HEK293 (cell line): ENCODE data around the gene ARHGAP35.

Experiments
- GLI2 ChIP-seq: fragments of 450-650 bp; formaldehyde crosslinking; IDR thresholded peaks from 2 replicates; pipeline ENCODE4; 2017; ENCODE audit warnings: missing biosample characterization, missing genetic modification characterization, low read depth, borderline replicate concordance
- GLIS2 ChIP-seq: fragments of 450-650 bp; formaldehyde crosslinking; IDR thresholded peaks from 2 replicates; pipeline ENCODE4 v1.5.1; 2016; ENCODE audit warnings: missing biosample characterization, missing genetic modification characterization
- HOXC10 ChIP-seq: sonication (generic); formaldehyde crosslinking; IDR thresholded peaks from 2 replicates; pipeline ENCODE4 v1.8.1; 2023; ENCODE audit warnings: mild to moderate bottlenecking, missing genetic modification reagents
- SETDB1 ChIP-seq: IDR thresholded peaks from one replicate; pipeline ENCODE4 v1.6.1; 2017; ENCODE audit warnings: mild to moderate bottlenecking, low read length, moderate library complexity, mixed read lengths; ENCODE audit not compliant: insufficient read length
- SP3 ChIP-seq: fragments of 450-650 bp; formaldehyde crosslinking; IDR thresholded peaks from 2 replicates; pipeline ENCODE4 v1.5.1; 2016; ENCODE audit warnings: missing biosample characterization, missing genetic modification characterization
- ZFHX2 ChIP-seq: fragments of 450-650 bp; formaldehyde crosslinking; conservative IDR thresholded peaks from 2 replicates; pipeline ENCODE4 v1.5.1; 2016; ENCODE audit warnings: missing biosample characterization, missing genetic modification characterization
- ZFP37 ChIP-seq: fragments of 450-650 bp; formaldehyde crosslinking; IDR thresholded peaks from 2 replicates; pipeline ENCODE4 v1.5.1; 2016; ENCODE audit warnings: missing biosample characterization, missing genetic modification characterization
- ZNF292 ChIP-seq: fragments of 450-650 bp; formaldehyde crosslinking; IDR thresholded peaks from 2 replicates; pipeline ENCODE4 v1.5.1; 2016; ENCODE audit warnings: low read depth, missing biosample characterization, missing genetic modification characterization, borderline replicate concordance
- ZNF341 ChIP-seq: fragments of 450-650 bp; formaldehyde crosslinking; IDR thresholded peaks from 2 replicates; pipeline ENCODE4; 2016; ENCODE audit warnings: low read depth, missing biosample characterization, missing genetic modification characterization
- ZNF48 ChIP-seq: fragments of 450-650 bp; formaldehyde crosslinking; IDR thresholded peaks from 2 replicates; pipeline ENCODE4 v1.5.1; 2016; ENCODE audit warnings: missing biosample characterization, missing genetic modification characterization
- ZNF510 ChIP-seq: fragments of 450-650 bp; formaldehyde crosslinking; IDR thresholded peaks from 2 replicates; pipeline ENCODE4 v1.5.1; 2018; ENCODE audit warnings: mild to moderate bottlenecking, missing genetic modification characterization, missing biosample characterization; ENCODE audit not compliant: insufficient replicate concordance
- ZNF530 ChIP-seq: fragments of 450-650 bp; formaldehyde crosslinking; IDR thresholded peaks from 2 replicates; pipeline ENCODE4 v1.5.1; 2016; ENCODE audit warnings: low read depth, missing biosample characterization, missing genetic modification characterization
- ZNF548 ChIP-seq: fragments of 450-650 bp; formaldehyde crosslinking; IDR thresholded peaks from 2 replicates; pipeline ENCODE4 v1.5.1; 2016; ENCODE audit warnings: missing biosample characterization, missing genetic modification characterization
- ZNF549 ChIP-seq: fragments of 450-650 bp; IDR thresholded peaks from 2 replicates; pipeline ENCODE4 v1.5.1; 2018; ENCODE audit warnings: missing biosample characterization, missing genetic modification characterization, mild to moderate bottlenecking, inconsistent platforms, moderate library complexity
- ZNF560 ChIP-seq: fragments of 450-650 bp; formaldehyde crosslinking; IDR thresholded peaks from 2 replicates; pipeline ENCODE4 v1.5.1; 2017; ENCODE audit warnings: missing biosample characterization, missing genetic modification characterization, borderline replicate concordance
- ZNF621 ChIP-seq: fragments of 450-650 bp; formaldehyde crosslinking; IDR thresholded peaks from 2 replicates; pipeline ENCODE4 v1.5.1; 2017; ENCODE audit warnings: missing biosample characterization, missing genetic modification characterization
- ZNF624 ChIP-seq: fragments of 450-650 bp; formaldehyde crosslinking; IDR thresholded peaks from 2 replicates; pipeline ENCODE4 v1.5.1; 2017; ENCODE audit warnings: missing biosample characterization, missing genetic modification characterization
- ZNF677 ChIP-seq: fragments of 450-650 bp; IDR thresholded peaks from 2 replicates; pipeline ENCODE4 v1.5.0; 2018; ENCODE audit warnings: missing biosample characterization, mild to moderate bottlenecking, missing genetic modification characterization, moderate library complexity
- ZNF843 ChIP-seq: fragments of 450-650 bp; formaldehyde crosslinking; IDR thresholded peaks from 2 replicates; pipeline ENCODE4 v1.5.1; 2016; ENCODE audit warnings: missing biosample characterization, missing genetic modification characterization
- ZXDB ChIP-seq: fragments of 450-650 bp; formaldehyde crosslinking; IDR thresholded peaks from 2 replicates; pipeline ENCODE4 v1.5.1; 2016; ENCODE audit warnings: missing biosample characterization, missing genetic modification characterization
- TF ChIP-seq, protein P1 (sequence below): fragments of 450-650 bp; formaldehyde crosslinking; IDR thresholded peaks from 2 replicates; pipeline ENCODE4 v1.5.1; 2017; ENCODE audit warnings: missing biosample characterization, missing genetic modification characterization
- TF ChIP-seq, protein P2 (sequence below): fragments of 450-650 bp; formaldehyde crosslinking; IDR thresholded peaks from 2 replicates; pipeline ENCODE4 v1.5.1; 2016; ENCODE audit warnings: missing biosample characterization, missing genetic modification characterization, borderline replicate concordance
- TF ChIP-seq, protein P3 (sequence below): fragments of 450-650 bp; formaldehyde crosslinking; IDR thresholded peaks from 2 replicates; pipeline ENCODE4 v1.5.1; 2016; ENCODE audit warnings: missing biosample characterization, missing genetic modification characterization
- TF ChIP-seq, protein P4 (sequence below): fragments of 450-650 bp; formaldehyde crosslinking; IDR thresholded peaks from 2 replicates; pipeline ENCODE4 v1.5.1; 2016; ENCODE audit warnings: missing biosample characterization, missing genetic modification characterization, low read depth
- TF ChIP-seq, protein P5 (sequence below): fragments of 450-650 bp; formaldehyde crosslinking; IDR thresholded peaks from 2 replicates; pipeline ENCODE4 v1.5.1; 2016; ENCODE audit warnings: missing biosample characterization, missing genetic modification characterization
- TF ChIP-seq, protein P6 (sequence below): sonication (generic); formaldehyde crosslinking; IDR thresholded peaks from 2 replicates; pipeline ENCODE4 v1.8.1; 2022; ENCODE audit warnings: mild to moderate bottlenecking, moderate library complexity, missing genetic modification reagents
- TF ChIP-seq, protein P7 (sequence below): fragments of 450-650 bp; formaldehyde crosslinking; IDR thresholded peaks from 2 replicates; pipeline ENCODE4 v1.5.1; 2016; ENCODE audit warnings: missing biosample characterization, missing genetic modification characterization

Gene ARHGAP35

DNA sequence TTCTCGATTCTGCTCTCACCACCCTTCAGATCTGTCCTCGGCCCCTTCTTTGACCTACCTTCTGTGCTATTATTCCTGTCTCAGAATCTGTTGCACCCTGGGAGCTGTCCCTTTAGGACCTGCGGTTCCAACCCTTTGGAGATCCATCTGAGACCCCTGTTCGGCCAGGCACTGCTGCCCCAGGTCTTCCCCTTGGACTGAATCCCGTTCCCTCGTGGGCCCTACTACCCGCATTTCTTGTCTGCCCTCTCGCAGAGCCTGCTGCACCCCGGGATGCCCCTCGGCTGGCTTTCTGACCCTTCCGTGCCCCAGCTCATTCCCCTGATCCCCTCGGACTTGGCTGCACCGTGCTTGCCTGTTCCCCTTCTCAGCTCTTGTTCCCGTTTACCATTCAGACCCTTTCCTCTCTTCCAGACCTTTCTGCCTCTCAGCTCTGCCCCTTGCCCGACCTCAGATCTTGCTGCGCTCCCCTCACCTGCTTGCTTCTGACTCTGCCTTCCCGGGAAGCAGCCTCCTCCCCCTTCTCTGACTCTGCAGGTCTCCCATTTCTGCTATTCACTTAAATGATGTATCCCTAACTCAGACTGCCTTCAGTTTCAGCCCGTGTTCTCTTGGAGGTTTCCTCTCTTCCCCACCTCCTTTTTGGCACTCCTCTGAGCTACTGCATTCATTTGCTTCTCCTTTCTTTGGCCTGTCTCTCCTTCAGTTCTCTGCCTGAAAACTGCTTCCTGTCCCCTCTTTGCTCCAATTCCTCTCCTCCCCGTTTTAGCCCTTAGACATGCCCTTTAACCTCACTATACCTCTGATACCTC, 1.1 kb downstream of the ARHGAP35 start (continued):
- no peak for TF ChIP-seq GLI2 (tag by site-specific recombination)
- TF ChIP-seq ZXDB = peak; percentile 14
- no peak for TF ChIP-seq ZNF621 (tag by site-specific recombination)
- no peak for TF ChIP-seq ZNF292 (tag by site-specific recombination)
- TF ChIP-seq HOXC10 = no peak
- TF ChIP-seq ZFP37 (tag by site-specific recombination) = peak; percentile 29
- TF ChIP-seq ZNF549 (tag by site-specific recombination) = no peak
- TF ChIP-seq ZFHX2 (tag by site-specific recombination) = no peak
- TF ChIP-seq ZNF48 (tag by site-specific recombination) = no peak
- TF ChIP-seq, protein P1, sequence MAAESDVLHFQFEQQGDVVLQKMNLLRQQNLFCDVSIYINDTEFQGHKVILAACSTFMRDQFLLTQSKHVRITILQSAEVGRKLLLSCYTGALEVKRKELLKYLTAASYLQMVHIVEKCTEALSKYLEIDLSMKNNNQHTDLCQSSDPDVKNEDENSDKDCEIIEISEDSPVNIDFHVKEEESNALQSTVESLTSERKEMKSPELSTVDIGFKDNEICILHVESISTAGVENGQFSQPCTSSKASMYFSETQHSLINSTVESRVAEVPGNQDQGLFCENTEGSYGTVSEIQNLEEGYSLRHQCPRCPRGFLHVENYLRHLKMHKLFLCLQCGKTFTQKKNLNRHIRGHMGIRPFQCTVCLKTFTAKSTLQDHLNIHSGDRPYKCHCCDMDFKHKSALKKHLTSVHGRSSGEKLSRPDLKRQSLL (tag by site-specific recombination) = no peak
- TF ChIP-seq, protein P2, sequence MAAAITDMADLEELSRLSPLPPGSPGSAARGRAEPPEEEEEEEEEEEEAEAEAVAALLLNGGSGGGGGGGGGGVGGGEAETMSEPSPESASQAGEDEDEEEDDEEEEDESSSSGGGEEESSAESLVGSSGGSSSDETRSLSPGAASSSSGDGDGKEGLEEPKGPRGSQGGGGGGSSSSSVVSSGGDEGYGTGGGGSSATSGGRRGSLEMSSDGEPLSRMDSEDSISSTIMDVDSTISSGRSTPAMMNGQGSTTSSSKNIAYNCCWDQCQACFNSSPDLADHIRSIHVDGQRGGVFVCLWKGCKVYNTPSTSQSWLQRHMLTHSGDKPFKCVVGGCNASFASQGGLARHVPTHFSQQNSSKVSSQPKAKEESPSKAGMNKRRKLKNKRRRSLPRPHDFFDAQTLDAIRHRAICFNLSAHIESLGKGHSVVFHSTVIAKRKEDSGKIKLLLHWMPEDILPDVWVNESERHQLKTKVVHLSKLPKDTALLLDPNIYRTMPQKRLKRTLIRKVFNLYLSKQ (tag by site-specific recombination) = no peak
- TF ChIP-seq, protein P3, sequence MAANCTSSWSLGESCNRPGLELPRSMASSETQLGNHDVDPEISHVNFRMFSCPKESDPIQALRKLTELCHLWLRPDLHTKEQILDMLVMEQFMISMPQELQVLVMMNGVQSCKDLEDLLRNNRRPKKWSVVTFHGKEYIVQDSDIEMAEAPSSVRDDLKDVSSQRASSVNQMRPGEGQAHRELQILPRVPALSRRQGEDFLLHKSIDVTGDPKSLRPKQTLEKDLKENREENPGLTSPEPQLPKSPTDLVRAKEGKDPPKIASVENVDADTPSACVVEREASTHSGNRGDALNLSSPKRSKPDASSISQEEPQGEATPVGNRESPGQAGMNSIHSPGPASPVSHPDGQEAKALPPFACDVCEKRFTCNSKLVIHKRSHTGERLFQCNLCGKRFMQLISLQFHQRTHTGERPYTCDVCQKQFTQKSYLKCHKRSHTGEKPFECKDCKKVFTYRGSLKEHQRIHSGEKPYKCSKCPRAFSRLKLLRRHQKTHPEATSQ (tag by site-specific recombination) = no peak
- no peak for TF ChIP-seq SETDB1
- peak; percentile 85 for TF ChIP-seq ZNF341 (tag by site-specific recombination)
- TF ChIP-seq ZNF548 = no peak
- TF ChIP-seq, protein P4, sequence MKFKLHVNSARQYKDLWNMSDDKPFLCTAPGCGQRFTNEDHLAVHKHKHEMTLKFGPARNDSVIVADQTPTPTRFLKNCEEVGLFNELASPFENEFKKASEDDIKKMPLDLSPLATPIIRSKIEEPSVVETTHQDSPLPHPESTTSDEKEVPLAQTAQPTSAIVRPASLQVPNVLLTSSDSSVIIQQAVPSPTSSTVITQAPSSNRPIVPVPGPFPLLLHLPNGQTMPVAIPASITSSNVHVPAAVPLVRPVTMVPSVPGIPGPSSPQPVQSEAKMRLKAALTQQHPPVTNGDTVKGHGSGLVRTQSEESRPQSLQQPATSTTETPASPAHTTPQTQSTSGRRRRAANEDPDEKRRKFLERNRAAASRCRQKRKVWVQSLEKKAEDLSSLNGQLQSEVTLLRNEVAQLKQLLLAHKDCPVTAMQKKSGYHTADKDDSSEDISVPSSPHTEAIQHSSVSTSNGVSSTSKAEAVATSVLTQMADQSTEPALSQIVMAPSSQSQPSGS (tag by site-specific recombination) = no peak
- TF ChIP-seq ZNF843 (tag by site-specific recombination) = no peak
- TF ChIP-seq, protein P5, sequence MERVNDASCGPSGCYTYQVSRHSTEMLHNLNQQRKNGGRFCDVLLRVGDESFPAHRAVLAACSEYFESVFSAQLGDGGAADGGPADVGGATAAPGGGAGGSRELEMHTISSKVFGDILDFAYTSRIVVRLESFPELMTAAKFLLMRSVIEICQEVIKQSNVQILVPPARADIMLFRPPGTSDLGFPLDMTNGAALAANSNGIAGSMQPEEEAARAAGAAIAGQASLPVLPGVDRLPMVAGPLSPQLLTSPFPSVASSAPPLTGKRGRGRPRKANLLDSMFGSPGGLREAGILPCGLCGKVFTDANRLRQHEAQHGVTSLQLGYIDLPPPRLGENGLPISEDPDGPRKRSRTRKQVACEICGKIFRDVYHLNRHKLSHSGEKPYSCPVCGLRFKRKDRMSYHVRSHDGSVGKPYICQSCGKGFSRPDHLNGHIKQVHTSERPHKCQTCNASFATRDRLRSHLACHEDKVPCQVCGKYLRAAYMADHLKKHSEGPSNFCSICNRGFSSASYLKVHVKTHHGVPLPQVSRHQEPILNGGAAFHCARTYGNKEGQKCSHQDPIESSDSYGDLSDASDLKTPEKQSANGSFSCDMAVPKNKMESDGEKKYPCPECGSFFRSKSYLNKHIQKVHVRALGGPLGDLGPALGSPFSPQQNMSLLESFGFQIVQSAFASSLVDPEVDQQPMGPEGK (tag by site-specific recombination) = no peak; the same call in 1 of the 2 replicates
- TF ChIP-seq, protein P6, sequence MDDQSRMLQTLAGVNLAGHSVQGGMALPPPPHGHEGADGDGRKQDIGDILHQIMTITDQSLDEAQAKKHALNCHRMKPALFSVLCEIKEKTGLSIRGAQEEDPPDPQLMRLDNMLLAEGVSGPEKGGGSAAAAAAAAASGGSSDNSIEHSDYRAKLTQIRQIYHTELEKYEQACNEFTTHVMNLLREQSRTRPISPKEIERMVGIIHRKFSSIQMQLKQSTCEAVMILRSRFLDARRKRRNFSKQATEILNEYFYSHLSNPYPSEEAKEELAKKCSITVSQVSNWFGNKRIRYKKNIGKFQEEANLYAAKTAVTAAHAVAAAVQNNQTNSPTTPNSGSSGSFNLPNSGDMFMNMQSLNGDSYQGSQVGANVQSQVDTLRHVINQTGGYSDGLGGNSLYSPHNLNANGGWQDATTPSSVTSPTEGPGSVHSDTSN (CRISPR knock-in tag) = no peak
- TF ChIP-seq SP3 (tag by site-specific recombination) = peak; percentile 19; the same call in 1 of the 2 replicates
- no peak; the same call in 1 of the 2 replicates for TF ChIP-seq GLIS2 (tag by site-specific recombination)
- TF ChIP-seq ZNF530 (tag by site-specific recombination) = no peak
- TF ChIP-seq, protein P7, sequence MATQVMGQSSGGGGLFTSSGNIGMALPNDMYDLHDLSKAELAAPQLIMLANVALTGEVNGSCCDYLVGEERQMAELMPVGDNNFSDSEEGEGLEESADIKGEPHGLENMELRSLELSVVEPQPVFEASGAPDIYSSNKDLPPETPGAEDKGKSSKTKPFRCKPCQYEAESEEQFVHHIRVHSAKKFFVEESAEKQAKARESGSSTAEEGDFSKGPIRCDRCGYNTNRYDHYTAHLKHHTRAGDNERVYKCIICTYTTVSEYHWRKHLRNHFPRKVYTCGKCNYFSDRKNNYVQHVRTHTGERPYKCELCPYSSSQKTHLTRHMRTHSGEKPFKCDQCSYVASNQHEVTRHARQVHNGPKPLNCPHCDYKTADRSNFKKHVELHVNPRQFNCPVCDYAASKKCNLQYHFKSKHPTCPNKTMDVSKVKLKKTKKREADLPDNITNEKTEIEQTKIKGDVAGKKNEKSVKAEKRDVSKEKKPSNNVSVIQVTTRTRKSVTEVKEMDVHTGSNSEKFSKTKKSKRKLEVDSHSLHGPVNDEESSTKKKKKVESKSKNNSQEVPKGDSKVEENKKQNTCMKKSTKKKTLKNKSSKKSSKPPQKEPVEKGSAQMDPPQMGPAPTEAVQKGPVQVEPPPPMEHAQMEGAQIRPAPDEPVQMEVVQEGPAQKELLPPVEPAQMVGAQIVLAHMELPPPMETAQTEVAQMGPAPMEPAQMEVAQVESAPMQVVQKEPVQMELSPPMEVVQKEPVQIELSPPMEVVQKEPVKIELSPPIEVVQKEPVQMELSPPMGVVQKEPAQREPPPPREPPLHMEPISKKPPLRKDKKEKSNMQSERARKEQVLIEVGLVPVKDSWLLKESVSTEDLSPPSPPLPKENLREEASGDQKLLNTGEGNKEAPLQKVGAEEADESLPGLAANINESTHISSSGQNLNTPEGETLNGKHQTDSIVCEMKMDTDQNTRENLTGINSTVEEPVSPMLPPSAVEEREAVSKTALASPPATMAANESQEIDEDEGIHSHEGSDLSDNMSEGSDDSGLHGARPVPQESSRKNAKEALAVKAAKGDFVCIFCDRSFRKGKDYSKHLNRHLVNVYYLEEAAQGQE (tag by site-specific recombination) = peak; percentile 78
- TF ChIP-seq ZNF677 = no peak
- TF ChIP-seq ZNF624 (tag by site-specific recombination) = no peak
- no peak for TF ChIP-seq ZNF560 (tag by site-specific recombination)
- peak; percentile 93 for TF ChIP-seq ZNF510
